ENCODE results near the gene STOML1.

DNA sequence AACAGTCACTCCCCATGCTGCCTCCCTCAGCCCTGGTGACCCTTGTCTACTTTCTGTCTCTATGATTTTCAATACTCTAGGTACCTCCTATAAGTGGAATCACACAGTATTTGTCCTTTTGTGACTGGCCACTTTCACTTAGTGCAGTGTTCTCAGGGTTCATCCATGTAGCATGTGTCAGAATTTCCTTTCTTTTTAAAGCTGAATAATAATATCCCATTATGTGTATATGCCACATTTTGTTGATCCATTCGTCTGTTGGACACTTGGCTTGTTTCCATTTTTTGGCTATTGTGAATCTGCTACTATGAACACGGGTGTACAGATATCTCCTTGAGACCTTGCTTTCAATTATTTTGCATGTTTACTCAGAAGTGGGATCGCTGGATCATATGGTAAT is 36.6 kb upstream of the STOML1 start:
- TF ChIP-seq, protein P1, sequence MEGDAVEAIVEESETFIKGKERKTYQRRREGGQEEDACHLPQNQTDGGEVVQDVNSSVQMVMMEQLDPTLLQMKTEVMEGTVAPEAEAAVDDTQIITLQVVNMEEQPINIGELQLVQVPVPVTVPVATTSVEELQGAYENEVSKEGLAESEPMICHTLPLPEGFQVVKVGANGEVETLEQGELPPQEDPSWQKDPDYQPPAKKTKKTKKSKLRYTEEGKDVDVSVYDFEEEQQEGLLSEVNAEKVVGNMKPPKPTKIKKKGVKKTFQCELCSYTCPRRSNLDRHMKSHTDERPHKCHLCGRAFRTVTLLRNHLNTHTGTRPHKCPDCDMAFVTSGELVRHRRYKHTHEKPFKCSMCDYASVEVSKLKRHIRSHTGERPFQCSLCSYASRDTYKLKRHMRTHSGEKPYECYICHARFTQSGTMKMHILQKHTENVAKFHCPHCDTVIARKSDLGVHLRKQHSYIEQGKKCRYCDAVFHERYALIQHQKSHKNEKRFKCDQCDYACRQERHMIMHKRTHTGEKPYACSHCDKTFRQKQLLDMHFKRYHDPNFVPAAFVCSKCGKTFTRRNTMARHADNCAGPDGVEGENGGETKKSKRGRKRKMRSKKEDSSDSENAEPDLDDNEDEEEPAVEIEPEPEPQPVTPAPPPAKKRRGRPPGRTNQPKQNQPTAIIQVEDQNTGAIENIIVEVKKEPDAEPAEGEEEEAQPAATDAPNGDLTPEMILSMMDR (IDR thresholded peaks at IDR 0.05): no peak
- TF ChIP-seq POLR2A (IDR thresholded peaks at IDR 0.05): no peak
